Loucy (cell line): ENCODE data around the gene GFI1.

Experiments used
- H2AFZ ChIP-seq: fragments of 200-600 bp; sonication (generic); 2 replicates; pipeline ENCODE4 v1.6.0; 2016; ENCODE audit warnings: antibody characterized with exemption, mild to moderate bottlenecking, low read length, moderate library complexity
- H3F3A ChIP-seq: fragments of 200-600 bp; 2 replicates; pipeline ENCODE4 v1.6.0; 2016; ENCODE audit warnings: antibody characterized with exemption, low read depth, mild to moderate bottlenecking
- H3K27me3 ChIP-seq: fragments of 200-600 bp; sonication (generic); 2 replicates; pipeline ENCODE4 v1.6.1; 2014; ENCODE audit warnings: low read length, mild to moderate bottlenecking; ENCODE audit not compliant: insufficient read depth, poor library complexity, severe bottlenecking
- H3K36me3 ChIP-seq: fragments of 200-600 bp; sonication (generic); 2 replicates; pipeline ENCODE4 v1.6.1; 2016; ENCODE audit warnings: low read length; ENCODE audit not compliant: insufficient read depth
- H3K4me1 ChIP-seq: fragments of 200-600 bp; sonication (generic); 2 replicates; pipeline ENCODE4 v1.5.1; 2014; ENCODE audit warnings: low read length, mild to moderate bottlenecking; ENCODE audit not compliant: insufficient read depth, poor library complexity, severe bottlenecking
- H3K4me2 ChIP-seq: fragments of 200-600 bp; sonication (generic); 2 replicates; pipeline ENCODE4 v1.6.0; 2014; ENCODE audit warnings: antibody characterized with exemption, low read length, low read depth, mild to moderate bottlenecking; ENCODE audit not compliant: poor library complexity, severe bottlenecking
- H3K4me3 ChIP-seq: fragments of 200-600 bp; sonication (generic); 2 replicates; pipeline ENCODE4 v1.5.1; 2014; ENCODE audit warnings: low read length, mild to moderate bottlenecking, mixed read lengths; ENCODE audit not compliant: poor library complexity, severe bottlenecking
- H3K79me2 ChIP-seq: fragments of 200-600 bp; sonication (generic); 2 replicates; pipeline ENCODE4 v1.6.1; 2014; ENCODE audit warnings: low read length; ENCODE audit not compliant: insufficient read depth
- H3K9ac ChIP-seq: fragments of 200-600 bp; sonication (generic); 2 replicates; pipeline ENCODE4 v1.6.0; 2014; ENCODE audit warnings: mild to moderate bottlenecking, low read depth, low read length, moderate library complexity; ENCODE audit not compliant: poor library complexity, severe bottlenecking
- H3K9me2 ChIP-seq: fragments of 200-600 bp; sonication (generic); replicated peaks from 2 replicates; pipeline ENCODE4 v1.6.1; 2016; ENCODE audit warnings: low read depth, low read length, mixed read lengths
- H3K9me3 ChIP-seq: fragments of 200-600 bp; sonication (generic); 2 replicates; pipeline ENCODE4 v1.6.1; 2014; ENCODE audit warnings: mild to moderate bottlenecking, antibody characterized with exemption, low read length, low read depth; ENCODE audit not compliant: insufficient read depth
- H4K20me1 ChIP-seq: fragments of 200-600 bp; sonication (generic); 2 replicates; pipeline ENCODE4 v1.6.0; 2014; ENCODE audit warnings: antibody characterized with exemption, low read length, mild to moderate bottlenecking; ENCODE audit not compliant: insufficient read depth, poor library complexity, severe bottlenecking
- CTCF ChIP-seq: fragments of 200-600 bp; sonication (generic); conservative IDR thresholded peaks from 2 replicates; pipeline ENCODE4 v1.5.1; 2014; ENCODE audit warnings: mild to moderate bottlenecking, antibody characterized with exemption, low read length
- EZH2phosphoT487 ChIP-seq: fragments of 200-600 bp; IDR thresholded peaks from 2 replicates; pipeline ENCODE4 v1.6.1; 2018; ENCODE audit warnings: antibody characterized with exemption, mild to moderate bottlenecking, moderate library complexity, borderline replicate concordance

Gene GFI1

GRCh38 chr1:92504291-92505014 lies 17.7 kb upstream of the GFI1 start:
- Histone ChIP-seq H4K20me1 (no peaks in the 10 kb centered on the region), H3K36me3 (no peaks in the 10 kb centered on the region), H2AFZ (no peak overlapping the region), H3K9ac (no peak overlapping the region), H3K4me3 (no peak overlapping the region), H3F3A (no peaks in the 10 kb centered on the region), H3K4me2 (no peak overlapping the region), H3K79me2 (no peaks in the 10 kb centered on the region), H3K9me2 (no peaks in the 10 kb centered on the region), H3K27me3 (no peaks in the 10 kb centered on the region), H3K9me3 (no peaks in the 10 kb centered on the region), H3K4me1 (peaks cover 8% of the 10 kb centered on the region)
- TF ChIP-seq EZH2phosphoT487 (no peak), CTCF (no peak)

DNA sequence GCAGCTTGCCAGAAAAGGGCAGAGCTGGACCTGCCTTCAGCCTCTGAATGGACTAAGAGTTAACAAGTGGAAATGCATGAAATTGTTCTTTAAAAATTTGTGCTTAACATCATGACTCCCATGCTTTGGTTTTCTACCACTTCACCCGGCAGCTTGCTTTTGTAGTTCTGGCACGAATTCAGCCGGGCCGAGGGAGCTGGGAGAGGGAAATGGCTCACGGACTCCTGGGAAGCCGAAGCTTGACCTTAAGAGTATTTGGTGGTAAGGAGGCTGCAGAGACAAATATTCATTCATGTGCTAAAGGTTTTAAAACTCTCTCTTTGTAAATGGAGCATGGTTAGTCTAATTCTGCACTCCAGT lies 17.2 kb upstream of the GFI1 start:
- Histone ChIP-seq H3K9me3 (no peaks in the 10 kb centered on the region), H2AFZ (no peak overlapping the region), H4K20me1 (no peaks in the 10 kb centered on the region), H3K36me3 (no peaks in the 10 kb centered on the region), H3K9ac (no peak overlapping the region), H3K27me3 (no peaks in the 10 kb centered on the region), H3K9me2 (no peaks in the 10 kb centered on the region), H3K79me2 (no peaks in the 10 kb centered on the region), H3K4me3 (no peak overlapping the region), H3F3A (no peaks in the 10 kb centered on the region), H3K4me1 (peaks cover 8% of the 10 kb centered on the region), H3K4me2 (no peak overlapping the region)
- no peak for TF ChIP-seq CTCF
- no peak for TF ChIP-seq EZH2phosphoT487

- no peaks in the 10 kb centered on the region for H3K9me2 ChIP-seq
- H3F3A ChIP-seq = no peaks in the 10 kb centered on the region
- H3K4me3 ChIP-seq = no peak overlapping the region
- H3K9me3 ChIP-seq = no peaks in the 10 kb centered on the region
- H3K79me2 ChIP-seq = no peaks in the 10 kb centered on the region
- peaks cover 8% of the 10 kb centered on the region for H3K4me1 ChIP-seq
- H3K9ac ChIP-seq = no peak overlapping the region
- no peaks in the 10 kb centered on the region for H3K36me3 ChIP-seq
- H3K4me2 ChIP-seq = no peak overlapping the region
- no peak overlapping the region for H2AFZ ChIP-seq
- TF ChIP-seq EZH2phosphoT487 = no peak
- no peak for TF ChIP-seq CTCF
- no peaks in the 10 kb centered on the region for H3K27me3 ChIP-seq
- no peaks in the 10 kb centered on the region for H4K20me1 ChIP-seq
Observed at GRCh38 chr1:92503043-92503925, 16.6 kb upstream of the GFI1 start.
